ENCODE data around the gene NRP2.

The NRP2 gene

DNA sequence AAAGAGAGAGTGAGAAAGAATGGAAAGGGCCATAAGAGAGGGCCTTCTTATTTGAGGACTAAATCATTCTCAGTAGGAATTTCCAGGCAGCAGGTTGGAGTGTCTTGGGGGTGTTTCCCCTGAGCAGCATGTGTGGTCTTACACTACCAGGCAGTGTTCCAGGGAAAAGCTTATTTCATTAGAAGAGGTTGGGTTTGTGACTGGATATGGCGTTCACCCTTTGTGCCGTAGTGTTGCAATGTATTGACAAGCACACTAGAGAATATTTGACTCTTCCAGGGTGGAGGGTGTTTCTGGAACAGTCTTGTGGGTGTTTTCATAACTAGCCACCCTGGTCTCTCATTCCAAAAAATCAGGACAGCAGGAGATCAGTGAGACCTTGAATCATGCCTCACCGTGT, 105.5 kb downstream of the NRP2 start:
- TF ChIP-seq, protein P1, sequence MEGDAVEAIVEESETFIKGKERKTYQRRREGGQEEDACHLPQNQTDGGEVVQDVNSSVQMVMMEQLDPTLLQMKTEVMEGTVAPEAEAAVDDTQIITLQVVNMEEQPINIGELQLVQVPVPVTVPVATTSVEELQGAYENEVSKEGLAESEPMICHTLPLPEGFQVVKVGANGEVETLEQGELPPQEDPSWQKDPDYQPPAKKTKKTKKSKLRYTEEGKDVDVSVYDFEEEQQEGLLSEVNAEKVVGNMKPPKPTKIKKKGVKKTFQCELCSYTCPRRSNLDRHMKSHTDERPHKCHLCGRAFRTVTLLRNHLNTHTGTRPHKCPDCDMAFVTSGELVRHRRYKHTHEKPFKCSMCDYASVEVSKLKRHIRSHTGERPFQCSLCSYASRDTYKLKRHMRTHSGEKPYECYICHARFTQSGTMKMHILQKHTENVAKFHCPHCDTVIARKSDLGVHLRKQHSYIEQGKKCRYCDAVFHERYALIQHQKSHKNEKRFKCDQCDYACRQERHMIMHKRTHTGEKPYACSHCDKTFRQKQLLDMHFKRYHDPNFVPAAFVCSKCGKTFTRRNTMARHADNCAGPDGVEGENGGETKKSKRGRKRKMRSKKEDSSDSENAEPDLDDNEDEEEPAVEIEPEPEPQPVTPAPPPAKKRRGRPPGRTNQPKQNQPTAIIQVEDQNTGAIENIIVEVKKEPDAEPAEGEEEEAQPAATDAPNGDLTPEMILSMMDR (IDR thresholded peaks at IDR 0.05; ENCODE audit: low read depth, low read length, poor library complexity, severe bottlenecking): no peak
- no peak for TF ChIP-seq EZH2phosphoT487 (IDR thresholded peaks at IDR 0.05; ENCODE audit: borderline replicate concordance, low read length)
- no peaks in the 10 kb centered on the region for H3K4me1 ChIP-seq (ENCODE audit: control insufficient read depth, low read length)
- H3K27me3 ChIP-seq (ENCODE audit: control insufficient read depth, low read length): no peaks in the 10 kb centered on the region
- H3F3A ChIP-seq (ENCODE audit: control insufficient read depth, insufficient read depth): no peaks in the 10 kb centered on the region
- no peak overlapping the region for H3K27ac ChIP-seq (ENCODE audit: low read depth, low read length)
- H3K79me2 ChIP-seq (ENCODE audit: control insufficient read depth, low read length): no peaks in the 10 kb centered on the region
- no peak overlapping the region for H3K4me2 ChIP-seq (ENCODE audit: low read length)
- H4K20me1 ChIP-seq (ENCODE audit: control insufficient read depth, insufficient read depth, low read depth, low read length): no peaks in the 10 kb centered on the region
- H3K9me3 ChIP-seq (ENCODE audit: control insufficient read depth, insufficient read depth, low read length): no peaks in the 10 kb centered on the region
- H3K36me3 ChIP-seq (ENCODE audit: control insufficient read depth, low read length): no peaks in the 10 kb centered on the region
- no peaks in the 10 kb centered on the region for H3K9me2 ChIP-seq (replicated peaks; ENCODE audit: control insufficient read depth, low read length)
- H3K4me3 ChIP-seq (ENCODE audit: low read length): no peak overlapping the region

DNA sequence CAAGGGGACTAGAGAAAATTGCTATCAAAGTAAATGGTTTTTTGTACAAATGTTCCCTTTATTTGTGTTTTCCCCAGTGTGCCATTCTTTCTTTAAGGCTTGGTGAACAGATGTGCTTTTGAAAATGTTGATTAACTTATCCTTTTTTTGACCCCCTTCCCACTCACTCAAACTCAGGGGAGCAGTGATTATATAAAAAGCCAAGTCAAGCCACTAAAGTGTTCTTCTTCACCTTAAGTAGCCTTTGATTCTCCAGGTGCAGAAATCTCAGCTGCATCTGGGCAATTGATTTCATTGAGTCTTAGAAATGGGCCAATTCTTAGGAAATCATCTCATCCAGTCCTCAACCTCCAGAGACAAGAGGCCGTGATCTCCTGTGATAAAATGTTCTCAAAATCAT, 107.6 kb downstream of the NRP2 start:
- H4K20me1 ChIP-seq (ENCODE audit: control insufficient read depth, insufficient read depth, low read depth, low read length): no peaks in the 10 kb centered on the region
- no peaks in the 10 kb centered on the region for H3K27me3 ChIP-seq (ENCODE audit: control insufficient read depth, low read length)
- no peaks in the 10 kb centered on the region for H3K79me2 ChIP-seq (ENCODE audit: control insufficient read depth, low read length)
- no peak overlapping the region for H3K27ac ChIP-seq (ENCODE audit: low read depth, low read length)
- H3F3A ChIP-seq (ENCODE audit: control insufficient read depth, insufficient read depth): no peaks in the 10 kb centered on the region
- no peak overlapping the region for H3K4me2 ChIP-seq (ENCODE audit: low read length)
- no peaks in the 10 kb centered on the region for H3K4me1 ChIP-seq (ENCODE audit: control insufficient read depth, low read length)
- no peaks in the 10 kb centered on the region for H3K36me3 ChIP-seq (ENCODE audit: control insufficient read depth, low read length)
- H3K9me3 ChIP-seq (ENCODE audit: control insufficient read depth, insufficient read depth, low read length): no peaks in the 10 kb centered on the region
- H3K9me2 ChIP-seq (replicated peaks; ENCODE audit: control insufficient read depth, low read length): no peaks in the 10 kb centered on the region
- no peak for TF ChIP-seq EZH2phosphoT487 (IDR thresholded peaks at IDR 0.05; ENCODE audit: borderline replicate concordance, low read length)
- TF ChIP-seq, protein P1 (IDR thresholded peaks at IDR 0.05; ENCODE audit: low read depth, low read length, poor library complexity, severe bottlenecking): no peak
- H3K4me3 ChIP-seq (ENCODE audit: low read length): no peak overlapping the region

DNA sequence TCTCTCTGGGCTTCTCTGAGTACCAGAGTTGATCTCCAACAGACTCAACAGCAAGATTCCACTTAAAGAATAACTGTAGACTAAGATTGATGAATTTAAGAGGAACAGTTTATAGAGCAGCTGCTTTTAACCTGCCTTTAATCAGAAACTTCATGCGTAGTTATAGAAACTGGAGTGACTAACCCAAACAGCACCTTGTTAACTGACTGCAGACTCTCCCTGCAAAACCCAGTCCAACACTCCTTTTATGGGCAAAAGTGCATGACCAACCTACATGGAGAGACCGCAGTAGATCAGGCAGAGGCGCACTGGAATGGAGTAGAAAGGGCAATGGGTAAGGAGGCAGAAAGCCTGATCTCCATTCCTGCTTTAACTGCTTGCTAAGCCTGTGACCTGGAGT, 110.6 kb downstream of the NRP2 start:
- Histone ChIP-seq H4K20me1 (ENCODE audit: control insufficient read depth, insufficient read depth, low read depth, low read length) (no peaks in the 10 kb centered on the region), H3K9me3 (ENCODE audit: control insufficient read depth, insufficient read depth, low read length) (no peaks in the 10 kb centered on the region), H3K27me3 (ENCODE audit: control insufficient read depth, low read length) (no peaks in the 10 kb centered on the region), H3K36me3 (ENCODE audit: control insufficient read depth, low read length) (no peaks in the 10 kb centered on the region), H3K4me3 (ENCODE audit: low read length) (no peak overlapping the region), H3K27ac (ENCODE audit: low read depth, low read length) (no peak overlapping the region), H3K4me1 (ENCODE audit: control insufficient read depth, low read length) (no peaks in the 10 kb centered on the region), H3K79me2 (ENCODE audit: control insufficient read depth, low read length) (no peaks in the 10 kb centered on the region), H3K9me2 (replicated peaks; ENCODE audit: control insufficient read depth, low read length) (no peaks in the 10 kb centered on the region), H3K4me2 (ENCODE audit: low read length) (no peak overlapping the region), H3F3A (ENCODE audit: control insufficient read depth, insufficient read depth) (no peaks in the 10 kb centered on the region)
- no peak for TF ChIP-seq EZH2phosphoT487 (IDR thresholded peaks at IDR 0.05; ENCODE audit: borderline replicate concordance, low read length)
- TF ChIP-seq, protein P1 (IDR thresholded peaks at IDR 0.05; ENCODE audit: low read depth, low read length, poor library complexity, severe bottlenecking): no peak

All from DOHH2 (cell line).